ENCODE results near the gene EOLA1. TPM values are rescaled to one million over a fixed set of nuclear protein-coding genes. Genes with fewer than 3 reads are reported as not detected.

Gene EOLA1
- total and polyA plus RNA-seq, 2 of the 4 experiments (the other 2 are of a cell fraction) = 15.5 to 16.8 TPM

DNA sequence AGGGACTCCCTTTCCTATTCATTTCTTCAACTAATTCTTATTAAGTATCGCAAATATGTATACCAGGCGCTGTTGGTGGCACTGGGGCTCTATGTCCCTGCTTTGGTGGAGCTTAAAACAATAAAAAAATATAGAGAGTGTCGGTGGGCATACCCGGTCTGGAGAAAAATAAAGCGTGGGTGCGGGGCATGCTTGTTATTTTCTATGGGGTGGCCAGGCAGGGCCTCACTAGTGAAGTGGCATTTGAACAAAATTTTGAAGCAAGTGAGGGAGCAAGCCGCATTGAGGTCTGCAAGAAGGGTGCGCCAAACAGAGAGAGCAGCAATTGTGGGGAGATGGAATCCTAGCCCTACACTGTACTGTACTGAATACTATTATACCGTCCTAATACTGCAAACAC is 35.1 kb upstream of the EOLA1 start:
- no peak overlapping the region for H3K18ac ChIP-seq (ENCODE audit: low read depth, low read length)
- H2AFZ ChIP-seq (replicated peaks; ENCODE audit: low read length, poor library complexity) = no peak overlapping the region
- peaks cover 7 to 14% of the 10 kb centered on the region in 2 experiments; a peak in 3 of 4 replicates for H3K79me1 ChIP-seq (ENCODE audit: low read depth in 1 of 2, low read length in 2 of 2)
- ChIA-PET CTCF (interaction anchor here (1.5 kb wide), 1 partner anchor 9 kb away, joined by 5 read pairs; no protein-coding TSS in a partner anchor), POLR2A (ENCODE audit: unreplicated experiment) (no interaction called here)
- H4K5ac ChIP-seq (ENCODE audit: low read depth, low read length) = no peak overlapping the region
- dilution Hi-C loops (cut with HindIII; ENCODE audit: low sequenced_read_pairs, unreplicated experiment) (no loop called here), intact Hi-C loops (cut with micrococcal nuclease) (no loop called here), in situ Hi-C loops (cut with MboI; ENCODE audit: low sequenced_read_pairs) (loop anchor here (25.0 kb wide), 1 partner anchor 1232 kb away; no protein-coding TSS in a partner anchor)
- peaks cover 3% of the 10 kb centered on the region for H3K4me1 ChIP-seq (ENCODE audit: control insufficient read depth, insufficient read depth, low read length)
- no peak overlapping the region for H4K91ac ChIP-seq (ENCODE audit: insufficient read depth, low read depth, low read length)
- TF ChIP-seq MAFK (IDR thresholded peaks at IDR 0.05; ENCODE audit: low read depth, low read length) = no peak
- TF ChIP-seq RAD21 (IDR thresholded peaks at IDR 0.05; ENCODE audit: low read length) = no peak
- TF ChIP-seq MXI1 (IDR thresholded peaks at IDR 0.05; ENCODE audit: borderline replicate concordance, low read depth, low read length) = no peak
- TF ChIP-seq, protein P1, sequence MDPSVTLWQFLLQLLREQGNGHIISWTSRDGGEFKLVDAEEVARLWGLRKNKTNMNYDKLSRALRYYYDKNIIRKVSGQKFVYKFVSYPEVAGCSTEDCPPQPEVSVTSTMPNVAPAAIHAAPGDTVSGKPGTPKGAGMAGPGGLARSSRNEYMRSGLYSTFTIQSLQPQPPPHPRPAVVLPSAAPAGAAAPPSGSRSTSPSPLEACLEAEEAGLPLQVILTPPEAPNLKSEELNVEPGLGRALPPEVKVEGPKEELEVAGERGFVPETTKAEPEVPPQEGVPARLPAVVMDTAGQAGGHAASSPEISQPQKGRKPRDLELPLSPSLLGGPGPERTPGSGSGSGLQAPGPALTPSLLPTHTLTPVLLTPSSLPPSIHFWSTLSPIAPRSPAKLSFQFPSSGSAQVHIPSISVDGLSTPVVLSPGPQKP (IDR thresholded peaks at IDR 0.05; ENCODE audit: borderline replicate concordance, low read depth, low read length) = no peak
- TF ChIP-seq RFX5 (IDR thresholded peaks at IDR 0.05; ENCODE audit: low read depth, low read length) = no peak
- TF ChIP-seq NFE2L2 (IDR thresholded peaks at IDR 0.05; ENCODE audit: low read depth, low read length) = no peak
- no peak for TF ChIP-seq CHD1 (IDR thresholded peaks at IDR 0.05; ENCODE audit: low read depth, low read length)
- TF ChIP-seq, protein P2, sequence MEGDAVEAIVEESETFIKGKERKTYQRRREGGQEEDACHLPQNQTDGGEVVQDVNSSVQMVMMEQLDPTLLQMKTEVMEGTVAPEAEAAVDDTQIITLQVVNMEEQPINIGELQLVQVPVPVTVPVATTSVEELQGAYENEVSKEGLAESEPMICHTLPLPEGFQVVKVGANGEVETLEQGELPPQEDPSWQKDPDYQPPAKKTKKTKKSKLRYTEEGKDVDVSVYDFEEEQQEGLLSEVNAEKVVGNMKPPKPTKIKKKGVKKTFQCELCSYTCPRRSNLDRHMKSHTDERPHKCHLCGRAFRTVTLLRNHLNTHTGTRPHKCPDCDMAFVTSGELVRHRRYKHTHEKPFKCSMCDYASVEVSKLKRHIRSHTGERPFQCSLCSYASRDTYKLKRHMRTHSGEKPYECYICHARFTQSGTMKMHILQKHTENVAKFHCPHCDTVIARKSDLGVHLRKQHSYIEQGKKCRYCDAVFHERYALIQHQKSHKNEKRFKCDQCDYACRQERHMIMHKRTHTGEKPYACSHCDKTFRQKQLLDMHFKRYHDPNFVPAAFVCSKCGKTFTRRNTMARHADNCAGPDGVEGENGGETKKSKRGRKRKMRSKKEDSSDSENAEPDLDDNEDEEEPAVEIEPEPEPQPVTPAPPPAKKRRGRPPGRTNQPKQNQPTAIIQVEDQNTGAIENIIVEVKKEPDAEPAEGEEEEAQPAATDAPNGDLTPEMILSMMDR (conservative IDR thresholded peaks at IDR 0.05; ENCODE audit: low read depth, low read length) = no peak
- TF ChIP-seq SMC3 (IDR thresholded peaks at IDR 0.05; ENCODE audit: low read depth, low read length) = no peak
- no peak for TF ChIP-seq POLR2A (IDR thresholded peaks at IDR 0.05; ENCODE audit: low read depth, low read length)
- no peak for TF ChIP-seq CEBPB (IDR thresholded peaks at IDR 0.05; ENCODE audit: low read depth, low read length)
- TF ChIP-seq MAZ (IDR thresholded peaks at IDR 0.05; ENCODE audit: borderline replicate concordance, low read depth, low read length) = no peak
- TF ChIP-seq RCOR1 (IDR thresholded peaks at IDR 0.05; ENCODE audit: insufficient replicate concordance, low read length) = no peak
- TF ChIP-seq FOS (IDR thresholded peaks at IDR 0.05; ENCODE audit: low read depth, low read length) = no peak
- no peak for TF ChIP-seq BHLHE40 (IDR thresholded peaks at IDR 0.05; ENCODE audit: low read depth, low read length)
- TF ChIP-seq, protein P3, sequence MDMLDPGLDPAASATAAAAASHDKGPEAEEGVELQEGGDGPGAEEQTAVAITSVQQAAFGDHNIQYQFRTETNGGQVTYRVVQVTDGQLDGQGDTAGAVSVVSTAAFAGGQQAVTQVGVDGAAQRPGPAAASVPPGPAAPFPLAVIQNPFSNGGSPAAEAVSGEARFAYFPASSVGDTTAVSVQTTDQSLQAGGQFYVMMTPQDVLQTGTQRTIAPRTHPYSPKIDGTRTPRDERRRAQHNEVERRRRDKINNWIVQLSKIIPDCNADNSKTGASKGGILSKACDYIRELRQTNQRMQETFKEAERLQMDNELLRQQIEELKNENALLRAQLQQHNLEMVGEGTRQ (IDR thresholded peaks at IDR 0.05; ENCODE audit: low read depth, low read length) = no peak
- no peak overlapping the region for H3K4ac ChIP-seq (ENCODE audit: low read depth, low read length)
- H3K27me3 ChIP-seq (ENCODE audit: control insufficient read depth, insufficient read depth, low read length) = peaks cover 8% of the 10 kb centered on the region
- DNase-seq = no peak
- no peak overlapping the region for H2AK5ac ChIP-seq (ENCODE audit: low read depth, low read length)
- 0 out of 2 replicates have a peak, but pooled peaks cover 3% of the 10 kb centered on the region for H3K9me1 ChIP-seq (ENCODE audit: insufficient read depth, low read length)
- ATAC-seq (ENCODE audit: low read depth) = no peak
- H3K9me3 ChIP-seq (ENCODE audit: control insufficient read depth, insufficient read depth, low read length) = no peaks in the 10 kb centered on the region
- H3K9ac ChIP-seq (ENCODE audit: low read depth, low read length) = no peak overlapping the region; the same call in 1 of the 2 replicates
- H4K8ac ChIP-seq (ENCODE audit: low read depth in 2 of 2, low read length in 2 of 2) = peak overlapping the region in 1 of 2 experiments; percentile 77; a peak in 2 of 4 replicates
- no peak overlapping the region for H3K14ac ChIP-seq (replicated peaks; ENCODE audit: low read depth, low read length)
- H4K20me1 ChIP-seq (ENCODE audit: insufficient read depth, low read length) = no peaks in the 10 kb centered on the region
- no TSS peak for BruUV-seq (replicated peaks)
- no peak overlapping the region for H2BK15ac ChIP-seq (ENCODE audit: low read depth, low read length)
- no peak overlapping the region for H2BK20ac ChIP-seq (ENCODE audit: low read depth, low read length)
- no peak overlapping the region for H2BK5ac ChIP-seq (ENCODE audit: low read depth, low read length, poor library complexity, severe bottlenecking)
- H3K27ac ChIP-seq (ENCODE audit: insufficient read depth, low read length) = no peak overlapping the region
- no peak overlapping the region for H3K4me3 ChIP-seq (ENCODE audit: insufficient read depth, low read depth, low read length)
- H3K36me3 ChIP-seq (ENCODE audit: control insufficient read depth, insufficient read depth, low read length) = peaks cover 5% of the 10 kb centered on the region; the same call in 1 of the 2 replicates
- no peak overlapping the region for H2BK120ac ChIP-seq (ENCODE audit: low read depth, low read length)
- H3K4me2 ChIP-seq (ENCODE audit: low read depth, low read length) = no peak overlapping the region; the same call in 1 of the 2 replicates
- H3K56ac ChIP-seq (ENCODE audit: extremely low read depth, insufficient read depth, low read length) = no peak overlapping the region
- H2AK9ac ChIP-seq (replicated peaks; ENCODE audit: low read depth, low read length, poor library complexity) = no peak overlapping the region
- WGBS, 2 experiments (ENCODE audit: extremely low coverage in 2 of 2, insufficient read length in 1 of 2) = 76% methylated on average over 4 of the region's 9 CpGs; no CpG with 5 or more reads in 1 of the 2 experiments
- no peak overlapping the region for H3K23ac ChIP-seq (ENCODE audit: low read depth, low read length)
